SK-N-MC (cell line): ENCODE measurements around the gene AMBRA1.

Experiments used
- DNase-seq: peaks from one replicate; pipeline ENCODE4 v3.0.0-alpha.2; 2011; ENCODE audit warnings: low read depth, low spot score
- H3K27ac ChIP-seq: fragments of 200-600 bp; sonication (generic); 2 replicates; pipeline ENCODE4 v1.5.1; 2016; ENCODE audit warnings: mixed run types
- H3K36me3 ChIP-seq: fragments of 200-600 bp; sonication (generic); 2 replicates; pipeline ENCODE4 v1.6.1; 2017; ENCODE audit warnings: antibody characterized with exemption, low read length, mixed read lengths; ENCODE audit not compliant: insufficient read depth
- H3K4me3 ChIP-seq: fragments of 200-600 bp; sonication (generic); 2 replicates; pipeline ENCODE4 v1.5.1; 2016
- H3K9ac ChIP-seq: fragments of 200-600 bp; sonication (generic); 2 replicates; pipeline ENCODE4 v1.8.0; 2017; ENCODE audit warnings: mixed run types, mixed read lengths; ENCODE audit not compliant: insufficient read length
- H3K9me3 ChIP-seq: fragments of 200-600 bp; sonication (generic); 2 replicates; pipeline ENCODE4 v1.6.1; 2017; ENCODE audit warnings: low read depth, mild to moderate bottlenecking, antibody characterized with exemption, low read length, moderate library complexity, mixed read lengths
- EZH2 ChIP-seq: fragments of 200-600 bp; sonication (generic); IDR thresholded peaks from one replicate; pipeline ENCODE4 v1.6.1; 2017; ENCODE audit warnings: antibody characterized with exemption
- FOXP2 ChIP-seq: optimal IDR thresholded peaks from 2 replicates; pipeline ENCODE3; 2011; ENCODE audit warnings: mild to moderate bottlenecking, moderate library complexity; ENCODE audit not compliant: insufficient read depth; ENCODE audit errors: extremely low read length, control extremely low read depth
- POLR2AphosphoS5 ChIP-seq: IDR thresholded peaks from 2 replicates; pipeline ENCODE4 v1.6.1; 2012; ENCODE audit warnings: mild to moderate bottlenecking, low read depth, low read length, borderline replicate concordance

The AMBRA1 gene

GRCh38 chr11:46366661-46367161 is 227.1 kb downstream of the AMBRA1 start:
- no peak overlapping the region for H3K27ac ChIP-seq
- no peak overlapping the region for H3K9ac ChIP-seq
- H3K4me3 ChIP-seq, result no peak overlapping the region
- H3K36me3 ChIP-seq, result peaks cover 7% of the 10 kb centered on the region; the same call in 1 of the 2 replicates
- DNase-seq, result no peak
- TF ChIP-seq EZH2, result no peak
- no peak for TF ChIP-seq FOXP2
- no peak for TF ChIP-seq POLR2AphosphoS5
- no peaks in the 10 kb centered on the region for H3K9me3 ChIP-seq

GRCh38 chr11:46366260-46366659 is 227.6 kb downstream of the AMBRA1 start:
- Histone ChIP-seq H3K36me3 (peaks cover 7% of the 10 kb centered on the region; the same call in 1 of the 2 replicates), H3K4me3 (no peak overlapping the region), H3K9ac (no peak overlapping the region), H3K9me3 (no peaks in the 10 kb centered on the region), H3K27ac (no peak overlapping the region)
- DNase-seq, result no peak
- TF ChIP-seq FOXP2 (no peak), EZH2 (no peak), POLR2AphosphoS5 (no peak)

GRCh38 chr11:46364791-46365190 is 229.0 kb downstream of the AMBRA1 start:
- H3K9ac ChIP-seq, result no peak overlapping the region
- TF ChIP-seq FOXP2 (no peak), EZH2 (no peak), POLR2AphosphoS5 (no peak)
- peaks cover 2% of the 10 kb centered on the region; the same call in 1 of the 2 replicates for H3K36me3 ChIP-seq
- H3K4me3 ChIP-seq, result no peak overlapping the region
- H3K9me3 ChIP-seq, result no peaks in the 10 kb centered on the region
- H3K27ac ChIP-seq, result no peak overlapping the region
- no peak for DNase-seq

- Histone ChIP-seq H3K4me3 (no peak overlapping the region), H3K9me3 (no peaks in the 10 kb centered on the region), H3K27ac (no peak overlapping the region), H3K9ac (no peak overlapping the region), H3K36me3 (no peaks in the 10 kb centered on the region; the same call in 1 of the 2 replicates)
- no peak for DNase-seq
- TF ChIP-seq POLR2AphosphoS5 (no peak), EZH2 (no peak), FOXP2 (no peak)
Measured at GRCh38 chr11:46364056-46364455, 229.8 kb downstream of the AMBRA1 start.

GRCh38 chr11:46363455-46364005 is 230.3 kb downstream of the AMBRA1 start:
- no peak for DNase-seq
- Histone ChIP-seq H3K4me3 (no peak overlapping the region), H3K27ac (no peak overlapping the region)

GRCh38 chr11:46363031-46363407 is 230.8 kb downstream of the AMBRA1 start:
- no peak overlapping the region for H3K4me3 ChIP-seq
- no peaks in the 10 kb centered on the region; the same call in 1 of the 2 replicates for H3K36me3 ChIP-seq
- no peak overlapping the region for H3K27ac ChIP-seq
- H3K9me3 ChIP-seq, result no peaks in the 10 kb centered on the region
- H3K9ac ChIP-seq, result no peak overlapping the region
- no peak for DNase-seq
- TF ChIP-seq EZH2 (no peak), FOXP2 (no peak), POLR2AphosphoS5 (no peak)

More at GRCh38 chr11:46363455-46364005, 230.3 kb downstream of the AMBRA1 start:
- no peak overlapping the region for H3K9ac ChIP-seq
- TF ChIP-seq POLR2AphosphoS5 (no peak), EZH2 (no peak), FOXP2 (no peak)
- no peaks in the 10 kb centered on the region; the same call in 1 of the 2 replicates for H3K36me3 ChIP-seq
- no peaks in the 10 kb centered on the region for H3K9me3 ChIP-seq

GRCh38 chr11:46362156-46363030 is 231.4 kb downstream of the AMBRA1 start:
- H3K9ac ChIP-seq, result no peak overlapping the region
- H3K4me3 ChIP-seq, result no peak overlapping the region
- TF ChIP-seq FOXP2, result no peak
- TF ChIP-seq POLR2AphosphoS5, result no peak
- no peak for TF ChIP-seq EZH2
- no peaks in the 10 kb centered on the region for H3K9me3 ChIP-seq
- H3K27ac ChIP-seq, result no peak overlapping the region
- no peaks in the 10 kb centered on the region; the same call in 1 of the 2 replicates for H3K36me3 ChIP-seq
- no peak for DNase-seq
